Natural killer cell treated with Interleukin-12 subunit alpha and Interleukin-12 subunit beta and Interleukin-15 and Interleukin-18, amount 100 ng/mL, for 72 hours (primary cell): ENCODE data around the gene ZNF609. TPM values are rescaled to one million over a fixed set of nuclear protein-coding genes. Genes with fewer than 3 reads are reported as not detected.

Source experiments
- ATAC-seq, 2 donors: fragments of 150-1000 bp; cut with Tn5 transposase in 1 of 2; sonication (Bioruptor Pico), chemical (Tn5 transposase) in 1 of 2; 2 replicates each; pipeline ENCODE4 v1.10.0; 2021
- DNase-seq: peaks from one replicate; pipeline ENCODE4 v3.0.0; 2022; ENCODE audit warnings: low spot score
- H3K27ac Mint-ChIP-seq, 2 donors: 1 replicate in 1 of 2; 2 replicates in 1 of 2; pipeline ENCODE4 v1.8.0; 2022; ENCODE audit warnings: mixed read lengths in 2 of 2, mild to moderate bottlenecking in 1 of 2, moderate library complexity in 1 of 2
- H3K27me3 Mint-ChIP-seq, 2 donors: 1 replicate in 1 of 2; 2 replicates in 1 of 2; pipeline ENCODE4 v1.8.0; 2022; ENCODE audit warnings: mixed read lengths in 2 of 2
- H3K36me3 Mint-ChIP-seq: one replicate; pipeline ENCODE4 v1.8.0; 2022; ENCODE audit warnings: mixed read lengths
- H3K4me1 Mint-ChIP-seq, 2 donors: 1 replicate in 1 of 2; 2 replicates in 1 of 2; pipeline ENCODE4 v1.8.0; 2022; ENCODE audit warnings: low read depth in 2 of 2, mixed read lengths in 2 of 2, mild to moderate bottlenecking in 1 of 2
- H3K4me3 Mint-ChIP-seq: one replicate; pipeline ENCODE4 v1.8.0; 2022; ENCODE audit warnings: mixed read lengths
- H3K9me3 Mint-ChIP-seq: 2 replicates; pipeline ENCODE4 v1.8.0; 2022; ENCODE audit warnings: mixed read lengths
- total RNA-seq, 2 donors: library from RNA; stranded (reverse); gene quantifications; one replicate each; pipeline ENCODE4 v1.2.3, GENCODE V29; 2022

The ZNF609 gene, protein sequence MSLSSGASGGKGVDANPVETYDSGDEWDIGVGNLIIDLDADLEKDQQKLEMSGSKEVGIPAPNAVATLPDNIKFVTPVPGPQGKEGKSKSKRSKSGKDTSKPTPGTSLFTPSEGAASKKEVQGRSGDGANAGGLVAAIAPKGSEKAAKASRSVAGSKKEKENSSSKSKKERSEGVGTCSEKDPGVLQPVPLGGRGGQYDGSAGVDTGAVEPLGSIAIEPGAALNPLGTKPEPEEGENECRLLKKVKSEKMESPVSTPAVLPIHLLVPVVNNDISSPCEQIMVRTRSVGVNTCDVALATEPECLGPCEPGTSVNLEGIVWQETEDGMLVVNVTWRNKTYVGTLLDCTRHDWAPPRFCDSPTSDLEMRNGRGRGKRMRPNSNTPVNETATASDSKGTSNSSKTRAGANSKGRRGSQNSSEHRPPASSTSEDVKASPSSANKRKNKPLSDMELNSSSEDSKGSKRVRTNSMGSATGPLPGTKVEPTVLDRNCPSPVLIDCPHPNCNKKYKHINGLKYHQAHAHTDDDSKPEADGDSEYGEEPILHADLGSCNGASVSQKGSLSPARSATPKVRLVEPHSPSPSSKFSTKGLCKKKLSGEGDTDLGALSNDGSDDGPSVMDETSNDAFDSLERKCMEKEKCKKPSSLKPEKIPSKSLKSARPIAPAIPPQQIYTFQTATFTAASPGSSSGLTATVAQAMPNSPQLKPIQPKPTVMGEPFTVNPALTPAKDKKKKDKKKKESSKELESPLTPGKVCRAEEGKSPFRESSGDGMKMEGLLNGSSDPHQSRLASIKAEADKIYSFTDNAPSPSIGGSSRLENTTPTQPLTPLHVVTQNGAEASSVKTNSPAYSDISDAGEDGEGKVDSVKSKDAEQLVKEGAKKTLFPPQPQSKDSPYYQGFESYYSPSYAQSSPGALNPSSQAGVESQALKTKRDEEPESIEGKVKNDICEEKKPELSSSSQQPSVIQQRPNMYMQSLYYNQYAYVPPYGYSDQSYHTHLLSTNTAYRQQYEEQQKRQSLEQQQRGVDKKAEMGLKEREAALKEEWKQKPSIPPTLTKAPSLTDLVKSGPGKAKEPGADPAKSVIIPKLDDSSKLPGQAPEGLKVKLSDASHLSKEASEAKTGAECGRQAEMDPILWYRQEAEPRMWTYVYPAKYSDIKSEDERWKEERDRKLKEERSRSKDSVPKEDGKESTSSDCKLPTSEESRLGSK (N-terminal part only)
- 10 to 100 TPM; 36.9 to 67.6 TPM for total RNA-seq

DNA sequence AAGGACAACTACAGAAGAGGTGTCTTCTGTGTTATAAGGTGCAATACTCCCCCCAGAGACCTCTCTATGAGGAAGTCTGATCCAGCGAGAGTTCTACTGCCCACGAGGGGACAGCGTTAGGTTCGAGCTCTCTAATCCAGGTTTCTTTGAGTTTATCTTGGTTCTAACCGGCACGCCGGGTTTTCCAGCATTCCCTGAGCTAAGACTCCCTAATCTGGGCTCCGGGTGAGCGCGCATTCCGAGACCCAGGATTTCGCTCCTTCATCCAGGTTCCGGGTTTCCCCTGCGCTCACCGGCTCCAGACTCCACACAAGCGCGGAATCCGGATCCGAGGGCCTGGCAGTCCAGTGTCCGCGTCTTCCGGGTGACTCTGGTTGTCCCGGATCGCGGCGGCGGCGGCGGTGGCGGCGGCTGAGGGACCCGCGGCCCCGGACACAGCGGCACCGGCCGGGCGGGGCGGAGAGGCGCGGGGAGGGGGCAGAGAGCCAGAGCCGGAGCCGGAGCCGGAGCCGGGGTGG, at the start of gene ZNF609:
Gene ZNF609 (plus strand): TSS at position 373 of the 518 bp plus-strand sequence. CDS start 38,842 bp downstream, outside the sequence.
- DNase-seq (peak; percentile 89), ATAC-seq (peak; percentile 85 to 90)
- H3K4me1 Mint-ChIP-seq: peaks cover 34 to 56% of the 10 kb centered on the region in 2 donors
- peak within 1 kb of the TSS; percentile 88 to 93 for H3K27ac Mint-ChIP-seq
- H3K27me3 Mint-ChIP-seq: no peaks in the 10 kb centered on the region
- H3K4me3 Mint-ChIP-seq: peak within 1 kb of the TSS; percentile 96
- no peaks in the 10 kb centered on the region for H3K9me3 Mint-ChIP-seq
- peaks cover 18% of the 10 kb centered on the region for H3K36me3 Mint-ChIP-seq

DNA sequence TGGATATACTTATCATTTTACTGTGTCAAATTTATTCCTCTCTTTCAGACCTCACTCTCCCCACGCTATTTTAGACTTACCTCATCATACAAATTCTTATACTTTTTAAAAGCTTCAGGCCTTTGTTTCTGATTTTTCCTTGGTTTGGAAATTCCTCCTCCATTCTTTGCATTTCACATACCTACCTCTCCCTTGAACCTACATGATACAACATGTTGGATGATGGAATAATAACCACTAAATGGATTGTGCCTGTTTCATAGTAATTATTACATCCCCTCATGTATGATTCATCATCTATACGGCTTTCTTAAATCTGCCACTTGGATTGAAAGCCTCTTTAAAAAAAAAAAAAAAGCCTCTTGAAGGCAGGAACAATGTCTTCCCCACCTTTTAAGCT, 48.2 kb upstream of the ZNF609 start:
- Mint-ChIP-seq H3K4me1 (peaks cover 0 to 5% of the 10 kb centered on the region in 2 donors), H3K9me3 (no peaks in the 10 kb centered on the region), H3K27ac (no peak overlapping the region), H3K27me3 (no peaks in the 10 kb centered on the region), H3K4me3 (no peak overlapping the region), H3K36me3 (peaks cover 21% of the 10 kb centered on the region)
- no peak for DNase-seq
- ATAC-seq: no peak

GRCh38 chr15:64422697-64423096, 37.7 kb upstream of the ZNF609 start:
- Mint-ChIP-seq H3K36me3 (peaks cover 17% of the 10 kb centered on the region), H3K4me3 (no peak overlapping the region), H3K27me3 (no peaks in the 10 kb centered on the region), H3K4me1 (peaks cover 2 to 4% of the 10 kb centered on the region in 2 donors), H3K27ac (no peak overlapping the region), H3K9me3 (no peaks in the 10 kb centered on the region)
- no peak for ATAC-seq
- DNase-seq: no peak

DNA sequence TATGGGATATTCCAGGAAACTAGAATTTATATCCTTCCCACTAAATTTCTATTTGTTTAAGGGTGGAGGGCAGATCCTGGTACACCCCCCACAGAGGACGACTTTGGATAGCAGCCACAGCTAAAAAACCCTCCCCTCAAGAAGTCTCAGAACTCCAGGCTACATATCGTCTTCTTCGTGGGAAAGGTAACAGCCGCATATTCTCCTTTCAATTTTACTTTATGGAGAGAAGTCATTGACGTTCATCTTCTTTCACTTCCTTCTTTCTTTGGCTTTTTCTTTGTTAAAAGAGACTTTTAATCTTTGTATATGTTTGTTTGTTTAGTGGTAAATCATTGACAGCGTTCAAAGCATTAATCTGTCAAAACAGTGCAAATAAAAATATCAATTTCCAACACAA, 36.4 kb upstream of the ZNF609 start:
- H3K4me1 Mint-ChIP-seq: peaks cover 3 to 8% of the 10 kb centered on the region in 2 donors
- DNase-seq: no peak

GRCh38 chr15:64425221-64425620, 35.2 kb upstream of the ZNF609 start:
- H3K9me3 Mint-ChIP-seq: no peaks in the 10 kb centered on the region
- no peak for DNase-seq
- H3K27ac Mint-ChIP-seq: no peak overlapping the region
- ATAC-seq: no peak
- peaks cover 12 to 18% of the 10 kb centered on the region in 2 donors for H3K4me1 Mint-ChIP-seq
- no peaks in the 10 kb centered on the region for H3K27me3 Mint-ChIP-seq
- H3K4me3 Mint-ChIP-seq: no peak overlapping the region
- peaks cover 12% of the 10 kb centered on the region for H3K36me3 Mint-ChIP-seq

More for the DNA sequence above, 36.4 kb upstream of the ZNF609 start:
- ATAC-seq: no peak
- H3K9me3 Mint-ChIP-seq: no peaks in the 10 kb centered on the region
- no peak overlapping the region for H3K27ac Mint-ChIP-seq
- H3K36me3 Mint-ChIP-seq: peaks cover 12% of the 10 kb centered on the region
- H3K4me3 Mint-ChIP-seq: no peak overlapping the region
- no peaks in the 10 kb centered on the region for H3K27me3 Mint-ChIP-seq

GRCh38 chr15:64426845-64427465, 33.4 kb upstream of the ZNF609 start:
- ATAC-seq: no peak
- H3K4me1 Mint-ChIP-seq: peaks cover 17 to 25% of the 10 kb centered on the region in 2 donors
- H3K27me3 Mint-ChIP-seq: no peaks in the 10 kb centered on the region
- H3K9me3 Mint-ChIP-seq: no peaks in the 10 kb centered on the region
- peak overlapping the region; percentile 0 to 51 for H3K27ac Mint-ChIP-seq
- no peak overlapping the region for H3K4me3 Mint-ChIP-seq
- DNase-seq: no peak
- H3K36me3 Mint-ChIP-seq: peaks cover 12% of the 10 kb centered on the region

- Mint-ChIP-seq H3K36me3 (peaks cover 14% of the 10 kb centered on the region), H3K27me3 (no peaks in the 10 kb centered on the region), H3K9me3 (no peaks in the 10 kb centered on the region), H3K27ac (peak overlapping the region; percentile 81), H3K4me1 (peaks cover 17 to 25% of the 10 kb centered on the region in 2 donors), H3K4me3 (peak overlapping the region; percentile 61)
- ATAC-seq: peak in 1 of 2 donors; percentile 54
- DNase-seq: no peak
These were observed 30.9 kb upstream of the ZNF609 start for GRCh38 chr15:64429448-64429847.

GRCh38 chr15:64430000-64430735, 30.2 kb upstream of the ZNF609 start:
- Mint-ChIP-seq H3K27me3 (no peaks in the 10 kb centered on the region), H3K4me3 (peak overlapping the region; percentile 61), H3K4me1 (peaks cover 17 to 25% of the 10 kb centered on the region in 2 donors), H3K36me3 (peaks cover 16% of the 10 kb centered on the region), H3K27ac (peak overlapping the region; percentile 81), H3K9me3 (no peaks in the 10 kb centered on the region)
- DNase-seq (peak; percentile 67), ATAC-seq (peak; percentile 93 to 95)

- Mint-ChIP-seq H3K27ac (no peak overlapping the region), H3K36me3 (peaks cover 19% of the 10 kb centered on the region), H3K27me3 (no peaks in the 10 kb centered on the region), H3K4me1 (peaks cover 4 to 23% of the 10 kb centered on the region in 2 donors), H3K4me3 (no peak overlapping the region), H3K9me3 (no peaks in the 10 kb centered on the region)
- DNase-seq: no peak
- ATAC-seq: no peak
These were observed 22.4 kb upstream of the ZNF609 start for GRCh38 chr15:64437982-64438381.

GRCh38 chr15:64438653-64439447, 21.5 kb upstream of the ZNF609 start:
- Mint-ChIP-seq H3K36me3 (peaks cover 18% of the 10 kb centered on the region), H3K27me3 (no peaks in the 10 kb centered on the region), H3K9me3 (no peaks in the 10 kb centered on the region), H3K27ac (no peak overlapping the region), H3K4me3 (no peak overlapping the region), H3K4me1 (peaks cover 6 to 30% of the 10 kb centered on the region in 2 donors)
- DNase-seq (no peak), ATAC-seq (no peak)

DNA sequence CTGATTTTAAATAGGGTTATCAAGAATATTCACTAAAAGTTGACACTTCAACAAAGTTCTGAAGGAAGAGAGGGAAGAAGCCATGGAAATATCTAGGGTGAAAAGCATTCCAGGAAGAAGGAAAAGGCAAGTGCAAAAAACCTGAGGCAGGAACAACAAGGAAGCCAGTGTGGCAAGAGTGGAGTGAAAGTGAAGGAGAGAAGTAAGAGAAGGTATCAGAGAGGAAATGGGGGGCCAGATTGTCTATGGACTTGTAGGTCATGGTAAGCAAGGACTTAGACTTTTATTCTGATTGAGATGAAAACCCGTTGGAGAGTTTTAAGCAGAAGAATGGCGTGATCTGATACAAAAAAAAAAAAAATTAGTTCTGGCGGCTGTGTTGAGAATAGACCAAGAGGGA, 18.5 kb upstream of the ZNF609 start:
- Mint-ChIP-seq H3K9me3 (no peaks in the 10 kb centered on the region), H3K36me3 (peaks cover 12% of the 10 kb centered on the region), H3K4me3 (no peak overlapping the region), H3K27ac (peak overlapping the region in 1 of 2 donors; percentile 22), H3K4me1 (peaks cover 12 to 40% of the 10 kb centered on the region in 2 donors), H3K27me3 (no peaks in the 10 kb centered on the region)
- no peak for ATAC-seq
- DNase-seq: no peak

DNA sequence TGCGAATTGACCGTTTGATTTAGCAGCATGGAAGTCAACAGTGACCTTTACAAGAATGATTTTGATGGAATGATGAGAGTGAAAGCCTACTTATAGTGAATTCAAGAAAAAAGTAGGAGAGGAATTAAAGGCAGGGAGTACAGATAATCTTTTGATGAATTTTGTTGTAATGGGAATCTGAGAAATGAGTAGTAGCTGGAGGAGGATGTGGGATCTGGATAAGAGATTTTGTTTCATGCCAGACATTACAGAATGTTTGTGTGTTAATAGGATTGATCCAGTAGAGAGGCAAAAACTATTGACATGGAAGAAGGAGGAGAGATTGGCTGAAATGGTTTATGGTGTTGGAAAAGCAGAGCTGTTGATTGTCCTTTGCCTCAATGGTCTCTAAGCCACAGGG, 17.4 kb upstream of the ZNF609 start:
- H3K9me3 Mint-ChIP-seq: no peaks in the 10 kb centered on the region
- H3K36me3 Mint-ChIP-seq: peaks cover 21% of the 10 kb centered on the region
- H3K4me1 Mint-ChIP-seq: peaks cover 15 to 45% of the 10 kb centered on the region in 2 donors
- ATAC-seq: no peak
- H3K27me3 Mint-ChIP-seq: no peaks in the 10 kb centered on the region
- peak overlapping the region; percentile 11 to 85 for H3K27ac Mint-ChIP-seq
- no peak for DNase-seq
- H3K4me3 Mint-ChIP-seq: peak overlapping the region; percentile 35
